Stomach (tissue), 9 donors: Measurements from ENCODE around the gene SVIP. TPM values are rescaled to one million over a fixed set of nuclear protein-coding genes. Genes with fewer than 3 reads are reported as not detected.
A peak's percentile ranks its signal among the peaks of the same experiment; 100 is the strongest.

Experiments used
- DNase-seq, 2 donors: peaks; one replicate each; pipeline versions ENCODE4 v3.0.0 to v3.0.0-alpha.2; 2013 to 2019
- H3K27ac ChIP-seq, 5 donors: fragments of 200-600 bp in 4 of 5; sonication (generic) in 4 of 5; one replicate each; pipeline ENCODE4 v1.5.1; 2013 to 2019; ENCODE audit warnings: mild to moderate bottlenecking in 1 of 5, moderate library complexity in 1 of 5
- H3K27me3 ChIP-seq, 3 donors: fragments of 200-600 bp; sonication (generic); one replicate each; pipeline ENCODE4 v1.5.1; 2017 to 2019; ENCODE audit warnings: mixed run types in 1 of 3
- H3K36me3 ChIP-seq, 4 donors: fragments of 200-600 bp; sonication (generic); 1 replicate in 3 of 4; 2 replicates in 1 of 4; pipeline ENCODE4 v1.5.1; 2016 to 2019
- H3K4me1 ChIP-seq, 4 donors: fragments of 200-600 bp; sonication (generic); one replicate each; pipeline ENCODE4 v1.5.1; 2016 to 2019
- H3K4me3 ChIP-seq, 4 donors: fragments of 200-600 bp; sonication (generic) in 3 of 4; one replicate each; pipeline ENCODE4 v1.5.1; 2016 to 2019; ENCODE audit warnings: mild to moderate bottlenecking in 1 of 4
- H3K9me3 ChIP-seq, 4 donors: fragments of 200-600 bp; sonication (generic); one replicate each; pipeline ENCODE4 v1.5.1; 2016 to 2019
- EP300 ChIP-seq: sonication (generic); formaldehyde crosslinking; IDR thresholded peaks from one replicate; pipeline ENCODE4 v1.6.1; 2017; ENCODE audit warnings: antibody characterized with exemption
- POLR2A ChIP-seq, 4 donors: fragments of 450-650 bp; IDR thresholded peaks; one replicate each; pipeline ENCODE4 v1.6.1; 2016; ENCODE audit warnings: antibody characterized with exemption in 4 of 4, control low read depth in 2 of 4, mild to moderate bottlenecking in 1 of 4, moderate library complexity in 1 of 4
- POLR2AphosphoS5 ChIP-seq, 3 donors: sonication (generic); formaldehyde crosslinking; IDR thresholded peaks; one replicate each; pipeline ENCODE4 v1.6.1; 2016; ENCODE audit warnings: antibody characterized with exemption in 3 of 3
- WGBS, 5 donors: extraction: QIAGEN DNeasy Blood & Tissue Kit in 3 of 5; methylation state at CpG; one replicate each; pipeline versions ENCODE4 v1.1.5 to v1.1.7; 2013 to 2018; 5-methylcytosine and 5-hydroxymethylcytosine counted together
- intact Hi-C: fragments of 100-400 bp; cut with DNase I; formaldehyde crosslinking; loops from one replicate; pipeline ENCODE4 v1.15.1; 2023; ENCODE audit warnings: low total_unique reads
- polyA plus RNA-seq, 3 donors: library from polyadenylated mRNA; stranded (reverse); fragments of 200-250 nt; gene quantifications; one replicate each; pipeline ENCODE4 v1.2.3, GENCODE V29; 2013
- total RNA-seq, 5 donors: library from RNA; depleted of rRNA; stranded (reverse); fragments of >200 nt; gene quantifications; one replicate each; pipeline versions ENCODE4 v1.1.0 to v1.2.3, GENCODE V29; 2014 to 2016
- TF ChIP-seq, protein P1 (sequence below), 7 experiments: fragments of 450-650 bp in 4 of 7; fragments of 200-600 bp in 3 of 7; sonication (generic) in 3 of 7; IDR thresholded peaks; one replicate each; pipeline ENCODE4 v1.5.1; 2016 to 2019; ENCODE audit warnings: antibody characterized with exemption in 7 of 7, control low read depth in 2 of 7, mild to moderate bottlenecking in 1 of 7
- donor health status: healthy with polysubstance abuse.
- donor health status: Bipolar disorder and iron deficiency.
- donor health status: healthy.

SVIP gene
- total and polyA plus RNA-seq, 8 donors, result 3.5 to 34.3 (median 14.2) TPM

- Histone ChIP-seq H3K9me3 (no peaks in the 10 kb centered on the region), H3K27me3 (no peaks in the 10 kb centered on the region), H3K4me3 (no peak overlapping the region), H3K4me1 (no peaks in the 10 kb centered on the region), H3K27ac (no peak overlapping the region), H3K36me3 (no peaks in the 10 kb centered on the region)
- no peak for DNase-seq
- no peak for TF ChIP-seq POLR2A (IDR thresholded peaks at IDR 0.05)
- no peak for TF ChIP-seq POLR2AphosphoS5 (IDR thresholded peaks at IDR 0.05)
- TF ChIP-seq, protein P1, sequence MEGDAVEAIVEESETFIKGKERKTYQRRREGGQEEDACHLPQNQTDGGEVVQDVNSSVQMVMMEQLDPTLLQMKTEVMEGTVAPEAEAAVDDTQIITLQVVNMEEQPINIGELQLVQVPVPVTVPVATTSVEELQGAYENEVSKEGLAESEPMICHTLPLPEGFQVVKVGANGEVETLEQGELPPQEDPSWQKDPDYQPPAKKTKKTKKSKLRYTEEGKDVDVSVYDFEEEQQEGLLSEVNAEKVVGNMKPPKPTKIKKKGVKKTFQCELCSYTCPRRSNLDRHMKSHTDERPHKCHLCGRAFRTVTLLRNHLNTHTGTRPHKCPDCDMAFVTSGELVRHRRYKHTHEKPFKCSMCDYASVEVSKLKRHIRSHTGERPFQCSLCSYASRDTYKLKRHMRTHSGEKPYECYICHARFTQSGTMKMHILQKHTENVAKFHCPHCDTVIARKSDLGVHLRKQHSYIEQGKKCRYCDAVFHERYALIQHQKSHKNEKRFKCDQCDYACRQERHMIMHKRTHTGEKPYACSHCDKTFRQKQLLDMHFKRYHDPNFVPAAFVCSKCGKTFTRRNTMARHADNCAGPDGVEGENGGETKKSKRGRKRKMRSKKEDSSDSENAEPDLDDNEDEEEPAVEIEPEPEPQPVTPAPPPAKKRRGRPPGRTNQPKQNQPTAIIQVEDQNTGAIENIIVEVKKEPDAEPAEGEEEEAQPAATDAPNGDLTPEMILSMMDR (IDR thresholded peaks at IDR 0.05), result no peak
- no peak for TF ChIP-seq EP300
- 81 to 96% (median 89%) methylated on average over 3 of the region's 3 CpGs for WGBS, 5 donors
- intact Hi-C loops, result no loop called here
Measured at GRCh38 chr11:22797047-22797446, 32.6 kb downstream of the SVIP start.

GRCh38 chr11:22795914-22796313 is 33.7 kb downstream of the SVIP start:
- H3K27ac ChIP-seq, result no peak overlapping the region
- no peaks in the 10 kb centered on the region for H3K9me3 ChIP-seq
- H3K4me1 ChIP-seq, result no peaks in the 10 kb centered on the region
- H3K4me3 ChIP-seq, result no peak overlapping the region
- H3K36me3 ChIP-seq, result no peaks in the 10 kb centered on the region
- no peaks in the 10 kb centered on the region for H3K27me3 ChIP-seq
- TF ChIP-seq POLR2A (IDR thresholded peaks at IDR 0.05), result no peak
- TF ChIP-seq EP300, result no peak
- TF ChIP-seq, protein P1 (IDR thresholded peaks at IDR 0.05), result no peak
- TF ChIP-seq POLR2AphosphoS5 (IDR thresholded peaks at IDR 0.05), result no peak
- WGBS, 5 donors, result 75 to 93% (median 89%) methylated on average over 1 of the region's 1 CpG
- intact Hi-C loops, result no loop called here
- DNase-seq, result no peak

GRCh38 chr11:22792497-22792896 is 37.1 kb downstream of the SVIP start:
- H3K27ac ChIP-seq, result no peak overlapping the region
- H3K4me1 ChIP-seq, result no peaks in the 10 kb centered on the region
- no peaks in the 10 kb centered on the region for H3K9me3 ChIP-seq
- intact Hi-C loops, result no loop called here
- no peaks in the 10 kb centered on the region for H3K27me3 ChIP-seq
- 12 to 29% (median 18%) methylated on average over 3 of the region's 3 CpGs for WGBS, 5 donors
- H3K36me3 ChIP-seq, result no peaks in the 10 kb centered on the region
- no peak overlapping the region for H3K4me3 ChIP-seq
- no peak for TF ChIP-seq POLR2A (IDR thresholded peaks at IDR 0.05)
- no peak for TF ChIP-seq EP300
- TF ChIP-seq POLR2AphosphoS5 (IDR thresholded peaks at IDR 0.05), result no peak
- TF ChIP-seq, protein P1 (IDR thresholded peaks at IDR 0.05), result no peak
- DNase-seq, result peak in 1 of 2 donors; percentile 59

DNA sequence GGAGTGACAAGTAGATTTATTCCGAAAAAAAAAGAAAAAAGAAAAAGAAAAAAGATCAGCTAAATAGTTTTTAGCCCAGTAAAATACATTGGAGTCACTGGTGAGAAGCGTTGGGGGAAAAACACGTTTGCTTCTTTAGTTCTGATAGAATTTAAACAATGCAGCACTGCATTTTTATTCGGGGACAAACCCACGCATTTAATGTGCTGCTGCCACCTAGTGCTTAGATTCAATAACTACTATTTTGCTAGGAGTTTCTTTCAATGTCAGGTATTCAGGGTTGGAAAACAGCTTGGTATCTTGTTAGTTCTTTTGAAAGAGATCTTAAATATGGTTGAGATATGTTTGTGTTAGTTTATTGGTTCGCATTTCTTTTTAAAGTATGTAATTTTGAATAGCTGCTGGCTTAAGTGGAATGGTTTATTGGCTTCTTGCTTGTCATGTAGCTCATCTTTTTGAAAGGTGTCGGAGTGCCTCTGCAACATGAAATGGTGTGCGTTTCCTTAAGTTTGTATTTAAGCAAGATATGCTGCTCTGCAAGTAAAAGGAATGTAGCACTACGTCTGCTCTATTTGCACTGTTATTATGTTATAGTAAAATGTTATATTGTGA is 41.9 kb downstream of the SVIP start:
- WGBS, 5 donors, result 22 to 26% (median 25%) methylated on average over 9 of the region's 9 CpGs
- DNase-seq, result peak in 1 of 2 donors; percentile 75
- no peak overlapping the region for H3K4me3 ChIP-seq
- H3K27me3 ChIP-seq, result no peaks in the 10 kb centered on the region
- H3K9me3 ChIP-seq, result peaks cover 0 to 6% (median 0%) of the 10 kb centered on the region in 4 donors
- intact Hi-C loops, result loop anchor here (10.0 kb wide), 1 partner anchor 453 kb away; the partner anchor contains the start of gene SLC17A6
- no peaks in the 10 kb centered on the region for H3K4me1 ChIP-seq
- H3K27ac ChIP-seq, result no peak overlapping the region
- H3K36me3 ChIP-seq, result no peaks in the 10 kb centered on the region
- no peak for TF ChIP-seq EP300
- TF ChIP-seq, protein P1 (IDR thresholded peaks at IDR 0.05), result peak in 5 of 7 experiments; percentile 16 to 60 (median 47)
- no peak for TF ChIP-seq POLR2A (IDR thresholded peaks at IDR 0.05)
